Activated CD4-positive, alpha-beta T cell treated with anti-CD3 and anti-CD28 coated beads, Interleukin-2, amount 50 U/mL, for 1 hour (primary cell): ENCODE data around the gene ROR1.
"Not testable (repeated sequence)": the region's sequence is repeated elsewhere in the genome, so short reads cannot be mapped to it uniquely, and the experiment has no call there.

ENCODE experiments used
- DNase-seq: peaks from one replicate; pipeline ENCODE4 v3.0.0-alpha.2; 2020

The ROR1 gene

GRCh38 chr1:64197076-64197475 lies 423.3 kb downstream of the ROR1 start:
- DNase-seq, result no peak

- no peak for DNase-seq
These were observed 425.3 kb downstream of the ROR1 start for GRCh38 chr1:64199154-64199553.

- DNase-seq, result no peak
These were observed 426.2 kb downstream of the ROR1 start for GRCh38 chr1:64200064-64200463.

- DNase-seq, result no peak
These were observed 429.6 kb downstream of the ROR1 start, which contains the start of gene UBE2U for GRCh38 chr1:64203420-64203819. Gene UBE2U, plus strand, starts transcription at chr1:64203623. Its CDS starts 428 bp downstream, at chr1:64204051.

- no peak for DNase-seq
These were observed 435.4 kb downstream of the ROR1 start for GRCh38 chr1:64209221-64209620.

- no peak for DNase-seq
These were observed 438.2 kb downstream of the ROR1 start for GRCh38 chr1:64212031-64212430.

GRCh38 chr1:64215576-64215975 lies 441.8 kb downstream of the ROR1 start:
- no peak for DNase-seq

GRCh38 chr1:64220241-64220640 lies 446.4 kb downstream of the ROR1 start:
- DNase-seq, result no peak

- no peak for DNase-seq
These were observed 449.7 kb downstream of the ROR1 start for GRCh38 chr1:64223329-64224151.

GRCh38 chr1:64224236-64224635 lies 450.4 kb downstream of the ROR1 start:
- not testable (repeated sequence) for DNase-seq

GRCh38 chr1:64228167-64228957 lies 454.5 kb downstream of the ROR1 start:
- DNase-seq, result no peak

- no peak for DNase-seq
These were observed 455.5 kb downstream of the ROR1 start for GRCh38 chr1:64229307-64229706.
